GM18505 (cell line): ENCODE results near the gene CPSF3.

Experiments
- ATAC-seq: cut with Tn5 transposase; IDR thresholded peaks from one replicate; pipeline ENCODE4 v1.9.1; 2021; ENCODE audit not compliant: unreplicated experiment
- POLR2A ChIP-seq: IDR thresholded peaks from 4 replicates; pipeline ENCODE4 v1.6.1; 2011; ENCODE audit warnings: borderline replicate concordance; ENCODE audit not compliant: insufficient read depth, insufficient read length; ENCODE audit errors: extremely low read depth

Gene CPSF3

GRCh38 chr2:9401646-9402371 lies 21.6 kb upstream of the CPSF3 start:
- no peak for TF ChIP-seq POLR2A

GRCh38 chr2:9403924-9404323 lies 19.5 kb upstream of the CPSF3 start:
- no peak for ATAC-seq
- no peak for TF ChIP-seq POLR2A

More at GRCh38 chr2:9401646-9402371, 21.6 kb upstream of the CPSF3 start:
- no peak for ATAC-seq

- no peak for TF ChIP-seq POLR2A
- no peak for ATAC-seq
Measured at GRCh38 chr2:9404451-9404850, 19.0 kb upstream of the CPSF3 start.

GRCh38 chr2:9405636-9406035 lies 17.8 kb upstream of the CPSF3 start:
- ATAC-seq: no peak
- TF ChIP-seq POLR2A: no peak

- no peak for ATAC-seq
- TF ChIP-seq POLR2A: no peak
Measured at GRCh38 chr2:9406529-9407362, 16.7 kb upstream of the CPSF3 start.

- no peak for TF ChIP-seq POLR2A
- ATAC-seq: no peak
Measured at GRCh38 chr2:9407363-9407811, 16.1 kb upstream of the CPSF3 start.

- no peak for TF ChIP-seq POLR2A
- ATAC-seq: no peak
Measured at GRCh38 chr2:9408641-9409151, 14.8 kb upstream of the CPSF3 start.

- no peak for ATAC-seq
- TF ChIP-seq POLR2A: no peak
Measured at GRCh38 chr2:9410108-9410507, 13.3 kb upstream of the CPSF3 start.

GRCh38 chr2:9412781-9413180 lies 10.7 kb upstream of the CPSF3 start:
- no peak for TF ChIP-seq POLR2A
- ATAC-seq: no peak

- TF ChIP-seq POLR2A: no peak
- no peak for ATAC-seq
Measured at GRCh38 chr2:9415516-9416169, 7.8 kb upstream of the CPSF3 start.

GRCh38 chr2:9416267-9416961 lies 7.0 kb upstream of the CPSF3 start:
- TF ChIP-seq POLR2A: no peak

GRCh38 chr2:9416962-9417316 lies 6.5 kb upstream of the CPSF3 start:
- TF ChIP-seq POLR2A: no peak
- ATAC-seq: no peak

More at GRCh38 chr2:9416267-9416961, 7.0 kb upstream of the CPSF3 start:
- ATAC-seq: no peak

- no peak for ATAC-seq
- no peak for TF ChIP-seq POLR2A
Measured at GRCh38 chr2:9417725-9418124, 5.7 kb upstream of the CPSF3 start.
